Daoy (cell line): ENCODE data around the gene SUSD4. TPM values are rescaled to one million over a fixed set of nuclear protein-coding genes. Genes with fewer than 3 reads are reported as not detected.
"Not testable (repeated sequence)": the region's sequence is repeated elsewhere in the genome, so short reads cannot be mapped to it uniquely, and the experiment has no call there.

Experiments
- DNase-seq: peaks from one replicate; pipeline ENCODE4 v3.0.0-alpha.2; 2015; ENCODE audit warnings: low read depth
- total RNA-seq: library from RNA; depleted of rRNA; stranded (reverse); fragments of >200 nt; shearing (Covaris generic); gene quantifications from 2 replicates; pipeline ENCODE4 v1.2.3, GENCODE V29; 2014

SUSD4 gene
- total RNA-seq, 1 experiment from 2014 or later, result 26.9 TPM

DNA sequence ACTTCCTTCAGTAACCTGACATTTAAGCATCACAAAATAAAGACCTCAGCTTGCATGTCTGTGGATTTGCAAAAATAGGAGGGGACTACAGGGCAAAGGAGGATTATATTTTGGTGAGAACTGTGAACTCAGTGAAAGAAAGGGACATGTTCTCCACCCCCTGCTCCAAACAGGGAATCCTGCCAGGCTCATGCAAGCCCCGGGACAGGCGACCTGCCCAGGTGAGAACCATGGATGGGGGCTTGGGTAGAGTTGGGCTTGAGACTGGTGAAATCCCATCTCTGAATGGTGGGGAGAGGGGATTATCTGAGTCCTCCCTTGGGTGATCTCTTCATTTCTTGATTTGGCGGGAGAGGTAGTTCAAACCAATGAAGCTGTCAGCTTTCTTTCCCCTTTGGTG, 110.1 kb downstream of the SUSD4 start:
- DNase-seq, result no peak

DNA sequence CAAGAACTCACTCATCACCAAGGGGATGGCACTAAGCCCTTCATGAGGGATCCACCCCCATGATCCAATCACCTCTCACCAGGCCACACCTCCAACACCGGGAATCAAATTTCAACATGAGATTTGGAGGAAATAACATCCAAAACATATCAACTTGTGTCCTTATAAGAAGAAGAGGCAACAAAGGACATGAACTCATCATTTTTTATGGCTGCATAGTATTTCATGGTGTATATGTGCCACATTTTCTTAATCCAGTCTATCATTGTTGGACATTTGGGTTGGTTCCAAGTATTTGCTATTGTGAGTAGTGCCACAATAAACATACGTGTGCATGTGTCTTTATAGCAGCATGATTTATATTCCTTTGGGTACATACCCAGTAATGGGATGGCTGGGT, 112.6 kb downstream of the SUSD4 start:
- DNase-seq, result not testable (repeated sequence)

DNA sequence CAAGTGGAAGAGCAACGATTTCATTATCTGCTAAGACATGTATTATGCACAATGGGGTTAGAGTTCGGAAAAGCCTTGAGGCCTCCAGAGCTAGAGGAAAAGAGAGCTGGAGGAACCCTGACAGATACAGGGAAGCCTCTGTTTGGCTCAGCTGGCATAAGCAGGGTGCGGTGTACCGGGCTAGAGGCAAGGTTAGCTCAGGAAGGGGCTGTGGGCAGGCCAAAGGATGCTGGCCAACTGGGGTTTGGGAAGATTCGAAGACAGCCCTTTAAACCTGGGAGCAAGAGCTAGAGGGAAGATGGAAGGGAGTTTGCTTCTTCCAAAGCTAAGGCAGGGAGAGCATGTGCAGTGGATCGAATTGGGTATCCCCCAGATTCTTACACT, 113.4 kb downstream of the SUSD4 start:
- DNase-seq, result no peak

DNA sequence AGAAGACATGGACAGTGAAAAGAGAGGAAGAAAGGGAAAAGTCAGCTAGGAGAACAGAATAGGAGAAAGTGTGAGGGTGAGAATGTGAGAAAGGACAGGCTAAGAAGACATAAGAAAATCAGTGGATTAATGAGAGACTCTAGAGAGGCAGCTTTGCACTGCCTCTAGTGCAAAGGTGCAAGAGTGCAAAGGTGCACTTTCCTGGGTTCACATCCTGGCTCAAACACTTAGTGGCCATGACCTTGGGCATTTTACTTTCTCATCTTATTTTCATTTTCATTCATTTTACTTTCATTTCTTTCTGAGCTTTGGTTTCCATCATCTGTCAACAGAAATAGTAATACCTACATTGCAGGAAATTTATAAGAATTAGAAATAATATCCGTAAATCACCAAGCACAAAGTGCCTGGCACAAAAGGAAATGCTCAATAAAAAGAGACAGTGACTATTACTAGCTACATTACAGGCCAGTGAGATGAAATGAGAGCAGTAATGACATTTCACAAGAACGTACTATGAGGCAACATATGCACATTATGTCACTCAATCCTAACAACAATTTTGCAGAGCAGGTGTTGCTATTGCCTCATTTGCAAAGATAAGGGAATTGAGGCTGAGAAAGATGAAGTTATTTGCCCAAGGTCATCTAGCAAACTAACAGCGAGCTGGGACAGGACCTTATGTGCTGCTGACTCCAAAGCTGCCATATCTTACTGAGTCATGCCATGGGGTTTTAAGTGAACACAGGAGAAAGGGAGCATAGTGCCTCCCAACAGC, 113.9 kb downstream of the SUSD4 start:
- DNase-seq, result no peak

DNA sequence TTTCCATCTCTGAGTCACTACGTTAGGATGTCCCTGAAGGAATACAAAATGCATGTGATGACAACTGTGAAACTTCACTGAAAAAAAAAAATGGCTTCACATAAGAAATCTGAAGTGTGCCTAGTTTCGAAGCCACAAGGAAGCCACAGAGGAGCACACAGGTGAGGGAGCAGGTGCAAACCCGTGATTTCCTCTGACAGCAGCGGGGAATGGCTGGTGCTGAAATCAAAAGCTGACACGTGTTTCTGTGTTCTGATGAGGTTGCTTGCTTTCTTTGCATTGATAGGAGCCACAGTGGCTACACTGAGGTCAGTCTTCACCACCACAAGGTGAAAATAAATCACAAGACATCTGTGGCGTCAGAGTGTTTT, 115.2 kb downstream of the SUSD4 start:
- no peak for DNase-seq

DNA sequence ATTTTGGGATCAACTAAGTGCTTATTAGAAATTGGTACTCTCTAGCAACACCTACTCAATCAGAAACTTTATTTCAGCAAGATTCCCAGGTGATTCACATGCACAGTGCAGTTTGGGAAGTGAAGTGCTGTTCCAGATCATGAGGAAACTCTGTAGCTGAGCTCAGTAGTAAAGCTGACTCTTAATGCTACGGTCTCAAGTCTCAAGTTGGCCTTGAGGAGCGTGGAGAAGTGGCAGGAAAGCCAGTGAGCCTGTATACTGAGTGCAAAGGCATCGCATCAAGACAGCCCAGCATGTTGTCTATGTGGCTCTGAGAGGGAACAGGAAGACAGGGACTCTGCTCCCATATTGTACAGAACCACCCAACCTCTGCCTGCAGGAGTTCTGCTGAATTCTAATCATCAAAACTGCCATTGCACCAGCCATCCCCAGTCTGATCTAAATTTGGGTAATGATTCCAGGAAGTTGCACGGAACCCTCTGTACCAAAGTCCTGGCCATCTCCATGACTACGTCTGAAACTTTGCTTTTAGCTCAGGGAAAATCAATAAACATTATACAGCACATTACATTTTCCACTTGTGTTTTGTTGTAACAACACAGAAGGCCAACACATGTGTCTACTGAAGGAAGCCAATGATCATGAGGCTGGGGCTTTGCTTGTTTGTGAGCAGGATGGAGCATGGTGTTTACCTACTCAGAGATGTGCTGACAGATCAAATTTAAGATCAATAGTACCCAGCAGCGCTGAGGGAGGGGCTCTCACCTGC, 115.8 kb downstream of the SUSD4 start:
- DNase-seq, result no peak

DNA sequence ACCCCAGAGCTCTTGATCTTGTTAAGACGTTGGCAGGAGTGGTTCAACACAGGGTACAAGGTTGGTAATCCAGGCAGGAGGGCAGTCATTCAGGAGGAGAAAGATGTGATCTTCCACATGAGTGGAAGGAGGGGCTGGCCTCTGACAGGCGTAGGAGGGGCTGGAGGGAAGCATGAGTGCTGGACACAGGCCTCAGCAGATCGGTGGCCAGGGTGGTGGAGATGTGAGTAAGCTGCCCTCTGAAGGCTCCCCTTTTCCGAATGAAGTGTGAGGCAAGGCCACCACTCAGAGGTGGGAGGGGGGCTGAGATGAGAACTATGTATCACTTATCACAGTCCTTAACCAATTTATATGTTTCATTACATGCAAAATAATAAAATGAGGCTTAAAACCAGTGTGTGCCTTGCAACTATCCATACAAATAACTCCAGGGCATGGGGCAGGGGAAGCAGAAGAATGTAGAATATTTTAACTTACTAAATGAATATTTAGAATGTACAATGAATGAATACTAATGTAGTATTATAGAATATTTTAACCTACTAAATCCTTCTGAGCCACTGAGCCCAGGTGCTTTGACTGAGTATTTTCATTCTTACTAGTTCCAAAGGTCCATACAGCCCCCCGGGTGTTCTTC, 117.4 kb downstream of the SUSD4 start:
- no peak for DNase-seq

DNA sequence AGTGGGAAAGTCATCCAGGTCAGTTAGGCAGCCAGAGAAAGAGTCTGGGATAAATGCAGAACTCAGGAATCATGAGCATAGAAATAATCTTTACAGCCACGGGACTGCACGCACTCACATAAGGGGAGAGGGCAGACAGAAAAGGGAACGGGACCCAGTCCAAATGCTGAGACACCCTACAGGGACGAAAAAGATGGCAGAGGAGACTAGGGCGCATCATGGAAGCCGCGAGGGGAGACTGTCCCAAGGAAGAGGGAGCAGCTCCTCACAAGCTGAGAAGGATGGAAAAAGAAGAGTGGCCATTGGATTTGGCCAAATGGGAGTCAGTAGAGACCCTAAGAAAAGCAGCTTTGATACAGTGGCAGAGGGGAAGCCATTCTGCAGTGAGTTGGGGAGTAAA, 118.0 kb downstream of the SUSD4 start:
- DNase-seq, result no peak

DNA sequence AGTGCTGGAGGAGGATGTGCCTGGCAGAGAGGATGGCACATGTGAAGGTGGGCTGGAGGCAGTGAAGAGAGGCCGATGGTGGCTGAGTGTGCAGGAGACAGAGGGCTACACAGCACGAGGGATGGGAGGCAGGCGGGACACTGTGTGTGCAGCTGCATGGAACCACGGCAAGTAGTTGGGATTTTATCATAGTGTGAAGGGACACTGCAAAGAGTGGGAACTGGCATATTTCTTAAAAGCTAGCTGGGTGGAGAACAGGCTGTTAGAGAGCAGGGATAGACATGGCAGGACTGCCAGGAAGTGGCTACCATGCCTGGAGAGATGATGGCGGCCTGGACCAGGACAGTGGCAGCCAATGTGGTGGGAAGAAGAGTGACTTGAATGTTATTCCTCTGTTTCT, 118.6 kb downstream of the SUSD4 start:
- no peak for DNase-seq

DNA sequence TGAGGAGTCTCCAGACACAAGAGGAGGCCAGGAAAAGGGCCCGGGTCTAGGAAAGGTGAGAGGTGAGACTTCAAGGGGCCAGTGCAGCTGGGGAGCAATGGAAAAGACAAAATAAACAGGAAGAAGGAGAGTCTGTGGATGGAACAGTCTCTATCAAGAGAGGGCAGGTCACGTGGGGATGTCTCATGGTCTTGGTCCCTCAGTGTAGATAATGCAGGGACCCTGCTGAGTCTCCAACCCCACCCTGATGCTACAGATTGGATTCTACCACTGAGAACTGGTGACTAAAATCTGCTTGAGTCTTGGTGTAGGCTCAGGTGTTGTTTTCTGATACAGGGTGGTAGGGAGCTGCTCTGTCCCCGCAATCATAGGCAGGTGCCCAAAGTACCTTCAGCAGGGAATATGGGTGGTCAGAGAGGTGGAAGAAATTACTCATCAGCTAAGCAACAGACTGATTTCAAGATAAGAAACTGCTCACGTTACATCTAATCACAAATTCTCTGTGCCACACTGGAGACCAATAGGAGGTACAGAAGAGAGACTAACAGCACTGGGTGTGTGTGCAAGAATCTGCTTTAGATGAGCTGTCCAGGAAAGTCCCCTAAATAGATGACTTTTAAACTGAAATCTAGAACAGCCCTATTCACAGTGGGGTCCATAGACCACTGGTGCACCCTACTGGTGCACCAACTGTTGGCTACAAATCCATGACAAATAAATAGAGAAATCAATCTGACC, 119.4 kb downstream of the SUSD4 start:
- DNase-seq, result peak; percentile 66

DNA sequence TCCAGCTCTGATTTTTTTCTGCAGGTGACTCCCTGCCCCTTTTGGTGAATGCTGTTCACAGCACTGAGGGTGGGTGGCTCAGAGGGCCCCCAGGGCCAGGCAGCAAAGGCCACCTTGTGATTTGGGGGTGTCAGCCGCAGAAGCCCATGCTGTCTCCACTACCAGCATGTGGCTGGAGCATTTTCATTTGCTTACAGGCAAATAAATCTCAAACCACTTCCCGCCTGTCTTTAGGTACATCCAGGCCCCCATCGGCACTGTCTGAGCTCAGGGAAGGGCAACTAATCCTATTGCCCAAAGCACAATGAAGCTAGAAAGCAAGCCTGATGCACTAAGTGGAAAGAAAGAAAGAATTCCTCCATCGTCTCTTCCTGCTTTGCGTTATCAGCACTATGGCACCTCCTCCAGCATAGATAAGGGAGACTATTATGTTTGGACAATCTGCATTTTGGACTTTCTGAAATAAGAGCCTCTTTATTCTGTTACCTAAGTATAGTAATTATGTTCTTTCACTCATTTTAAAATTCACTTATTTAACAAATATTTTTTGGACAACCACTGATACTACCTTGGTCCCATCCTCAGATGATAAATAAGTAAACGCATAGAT, 120.4 kb downstream of the SUSD4 start:
- no peak for DNase-seq

DNA sequence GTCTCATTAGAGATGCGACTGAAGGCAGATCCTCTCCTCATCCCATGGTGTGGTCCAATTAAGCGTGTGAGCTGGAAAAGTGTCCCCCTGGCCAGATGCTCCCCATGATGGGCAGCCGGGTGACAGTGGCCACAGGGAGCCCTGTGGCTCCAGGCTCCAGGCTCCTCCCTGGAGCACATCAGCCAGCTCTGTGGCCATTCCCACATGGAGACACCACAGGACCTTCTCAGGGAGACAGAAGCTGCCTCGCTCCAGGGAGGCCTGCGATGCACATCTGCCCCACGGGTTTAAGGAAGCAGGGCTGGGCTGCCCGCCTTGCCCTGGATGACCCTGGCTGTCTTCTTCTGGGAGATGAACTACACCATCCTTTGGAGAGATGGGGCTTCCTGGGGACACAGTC, 121.0 kb downstream of the SUSD4 start:
- DNase-seq, result no peak

DNA sequence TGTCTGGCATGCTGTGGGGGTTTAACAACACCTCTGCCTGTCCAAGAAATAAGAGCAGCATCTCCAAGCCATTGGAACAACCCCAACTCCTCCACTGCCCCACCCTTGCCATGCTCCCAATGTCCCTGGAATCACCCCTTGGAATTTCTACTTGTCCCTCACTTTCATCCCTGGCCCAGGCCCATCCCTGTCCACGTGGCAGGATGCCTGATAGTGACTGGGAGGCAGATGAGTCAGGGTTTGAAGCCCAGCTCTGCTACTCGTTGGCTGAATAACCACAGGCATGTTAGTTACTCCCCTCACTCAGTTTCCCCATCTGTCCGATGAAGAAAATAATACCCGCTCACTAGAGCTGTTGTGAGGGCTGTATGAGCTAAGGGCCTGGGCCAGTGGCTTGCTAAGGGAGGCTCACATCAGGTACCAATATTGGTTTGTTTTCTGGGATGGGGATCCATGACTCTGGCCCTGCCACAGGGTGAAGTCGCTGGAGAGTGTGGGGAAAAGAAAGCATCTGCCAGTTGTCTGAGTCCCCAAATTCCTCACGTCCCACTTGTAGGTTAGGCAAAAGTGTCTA, 121.5 kb downstream of the SUSD4 start:
- DNase-seq, result no peak

DNA sequence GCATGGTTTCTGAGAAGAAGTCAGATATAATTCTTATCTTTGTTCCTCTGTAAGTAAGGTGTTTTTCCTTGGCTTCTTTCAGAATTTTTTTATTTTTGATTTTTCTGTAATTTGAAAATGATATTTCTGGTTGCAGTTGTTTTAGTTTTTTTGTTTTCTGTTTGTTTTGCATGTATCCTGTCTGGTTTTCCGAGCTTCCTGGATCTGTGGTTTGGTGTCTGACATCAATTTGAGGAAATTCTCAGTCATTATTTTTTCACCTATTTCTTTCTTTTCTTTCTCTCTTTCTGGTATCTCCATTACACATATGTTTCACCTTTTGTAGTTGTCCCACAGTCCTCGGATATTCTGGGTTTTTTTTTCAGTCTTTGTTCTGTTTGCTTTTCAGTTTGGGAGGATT, 123.9 kb downstream of the SUSD4 start:
- no peak for DNase-seq

DNA sequence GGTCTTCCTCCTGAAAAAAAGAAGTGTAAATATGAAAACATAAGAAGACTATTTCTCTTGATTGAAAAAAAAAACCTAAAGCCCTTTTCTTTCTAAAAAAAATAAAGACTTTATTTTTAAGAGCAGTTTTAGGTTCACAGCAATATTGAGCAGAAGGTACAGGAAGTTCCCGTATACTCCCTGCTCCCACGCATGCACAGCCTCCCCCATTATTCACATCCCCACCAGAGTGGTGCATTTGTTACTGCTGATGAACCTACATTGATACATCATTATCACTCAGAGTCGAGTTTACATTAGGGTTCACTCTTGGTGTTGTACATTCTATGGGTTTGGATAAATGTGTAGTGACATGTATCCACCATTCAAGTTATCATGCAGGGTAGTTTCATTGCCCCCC, 128.9 kb downstream of the SUSD4 start:
- DNase-seq, result no peak

DNA sequence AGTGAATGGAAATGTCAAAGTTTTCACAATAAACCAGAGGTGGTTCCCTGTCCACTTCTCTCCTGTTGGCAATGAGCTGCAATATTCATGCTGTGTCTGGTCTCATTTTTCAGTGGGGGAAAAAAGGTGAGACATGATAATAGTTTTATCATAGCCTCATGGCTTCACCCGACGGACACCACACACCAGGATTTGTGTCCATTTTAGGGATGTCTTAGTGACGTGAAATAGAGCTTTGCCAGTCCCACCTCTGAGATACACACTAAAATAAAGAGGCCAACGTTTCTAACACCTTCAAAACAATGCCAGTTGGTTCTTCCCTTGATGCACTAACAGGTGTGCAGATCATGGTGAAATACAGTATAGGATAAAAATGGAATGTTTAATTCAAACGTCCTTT, 129.4 kb downstream of the SUSD4 start:
- no peak for DNase-seq

DNA sequence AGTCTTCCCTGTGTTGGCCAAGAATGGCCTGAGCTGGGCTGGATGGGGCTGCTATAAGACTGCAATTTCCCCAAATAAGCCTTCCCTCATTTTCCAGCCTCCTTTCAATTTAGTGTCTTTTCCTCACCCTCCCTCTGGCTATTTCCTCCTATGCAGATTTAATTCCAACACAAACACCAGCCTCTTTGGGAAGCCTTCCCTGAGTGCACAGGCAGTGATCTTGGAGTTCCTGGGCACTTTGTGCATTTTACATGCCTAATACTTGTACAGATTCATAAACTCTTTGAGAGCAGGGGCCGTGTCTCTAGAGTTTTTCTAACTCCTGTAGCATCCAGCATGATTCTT, 129.8 kb downstream of the SUSD4 start:
- DNase-seq, result no peak

DNA sequence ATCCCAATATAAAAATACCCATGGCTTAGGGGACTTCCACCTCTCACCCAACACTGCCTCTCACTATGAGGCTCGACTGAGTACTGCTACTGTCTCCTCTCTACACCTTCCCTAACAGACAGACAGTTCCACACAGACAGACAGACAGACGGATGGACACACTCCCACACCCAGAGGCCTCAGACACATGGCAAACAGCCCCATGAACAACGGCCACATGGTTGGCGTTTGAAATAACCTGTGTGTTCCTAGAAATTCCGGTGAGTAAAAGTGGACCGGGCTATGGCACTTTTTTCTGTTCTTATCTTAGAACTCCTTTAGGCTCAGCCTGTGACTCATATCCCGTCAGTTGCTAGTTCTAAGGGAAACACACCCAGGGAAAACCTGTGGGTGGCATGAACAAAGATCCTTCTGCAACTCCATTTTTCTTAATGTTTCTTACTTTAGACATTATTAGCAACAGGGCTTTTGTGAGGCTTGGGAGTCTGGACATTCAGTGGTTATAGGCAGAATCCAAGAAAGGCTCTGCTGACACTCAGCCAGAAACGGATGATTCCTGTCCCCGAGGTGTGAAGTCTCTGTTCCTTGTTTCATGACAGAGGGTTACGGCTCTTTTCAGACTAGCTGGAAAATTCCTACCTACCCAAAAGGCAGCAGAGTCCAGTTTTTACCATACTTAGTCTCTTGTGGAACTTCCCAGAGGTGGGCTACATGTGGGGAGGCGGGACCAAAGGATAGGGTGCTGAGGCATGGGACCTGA, 130.4 kb downstream of the SUSD4 start:
- peak; percentile 95 for DNase-seq

DNA sequence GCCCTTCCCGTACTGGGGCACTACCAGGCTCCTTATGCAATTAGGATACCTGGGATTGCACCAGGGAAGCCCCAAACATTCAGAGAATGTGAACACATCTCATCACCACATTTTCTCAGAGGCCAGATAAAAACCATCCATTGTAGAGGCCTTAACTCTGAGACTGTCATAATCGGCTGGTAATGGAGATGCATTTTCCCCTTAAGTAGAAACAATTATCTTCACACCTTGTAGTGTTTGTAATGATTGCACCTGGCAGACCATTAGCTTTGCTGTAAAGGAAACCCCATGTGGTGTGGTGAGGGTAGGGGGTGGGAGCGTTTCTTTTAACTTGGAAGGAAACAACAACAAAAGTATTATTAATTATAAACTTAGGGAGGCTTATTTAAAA, 131.0 kb downstream of the SUSD4 start:
- DNase-seq, result no peak

DNA sequence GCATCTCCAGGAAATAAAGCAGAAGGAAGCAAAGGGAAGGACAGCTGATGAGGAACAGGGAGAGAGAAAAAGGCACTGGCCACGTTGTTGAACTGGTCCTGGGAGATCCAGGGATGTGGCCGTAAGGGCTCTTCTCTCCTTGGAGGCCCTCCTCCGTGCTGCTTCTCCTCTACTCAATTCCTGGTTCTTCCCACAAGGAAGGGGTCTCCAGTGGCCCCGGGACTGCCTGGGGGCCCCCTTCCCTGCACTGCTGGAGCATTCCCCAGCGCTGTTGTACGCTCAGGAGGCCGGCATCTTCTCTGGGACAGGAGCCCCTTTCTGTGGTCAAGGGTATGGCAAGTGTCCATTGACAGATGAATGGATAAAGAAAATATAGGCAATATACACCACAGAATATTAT, 132.4 kb downstream of the SUSD4 start:
- no peak for DNase-seq

DNA sequence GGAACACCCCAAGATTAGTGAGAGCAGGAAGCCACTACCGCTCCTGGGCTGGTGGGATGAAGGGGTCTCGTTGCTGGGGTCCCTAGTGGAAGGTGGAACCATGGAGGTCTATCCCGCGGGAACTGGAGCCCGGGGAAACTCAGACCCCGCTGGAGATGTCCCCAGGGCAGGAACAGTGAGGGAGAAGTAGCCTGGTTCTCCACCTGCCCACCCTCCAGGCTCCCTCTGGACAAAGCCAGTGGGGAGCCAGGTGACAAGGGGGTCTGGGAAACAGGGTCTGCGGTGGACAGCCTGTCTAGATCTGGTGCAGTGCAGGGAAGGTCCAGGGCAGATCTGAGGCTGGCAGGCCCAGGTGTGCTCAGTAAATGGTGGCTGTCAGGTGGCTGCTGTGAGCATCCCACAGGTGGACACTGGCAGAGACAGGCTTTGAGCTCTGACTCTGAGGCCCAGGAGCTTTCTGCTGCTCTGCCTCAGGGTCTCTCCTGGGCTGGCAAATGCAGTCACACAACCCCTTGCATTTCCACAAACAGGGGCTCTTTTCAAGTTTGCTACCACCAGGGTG, 132.9 kb downstream of the SUSD4 start:
- no peak for DNase-seq
